Breast epithelium (tissue), 4 donors: ENCODE measurements around the gene RASD2. TPM values are rescaled to one million over a fixed set of nuclear protein-coding genes. Genes with fewer than 3 reads are reported as not detected.

Experiments
- DNase-seq, 2 donors: peaks; one replicate each; pipeline ENCODE4 v3.0.0-alpha.2; 2019; ENCODE audit warnings: low spot score in 2 of 2
- H3K27ac ChIP-seq, 2 donors: fragments of 200-600 bp; sonication (generic) in 1 of 2; one replicate each; pipeline ENCODE4 v1.5.1; 2016 to 2019; ENCODE audit warnings: mild to moderate bottlenecking in 1 of 2
- H3K27me3 ChIP-seq, 2 donors: fragments of 200-600 bp; sonication (generic) in 1 of 2; one replicate each; pipeline versions ENCODE4 v1.5.1 to v1.6.0; 2017 to 2019; ENCODE audit warnings: control low read depth in 1 of 2, mild to moderate bottlenecking in 1 of 2
- H3K36me3 ChIP-seq: fragments of 200-600 bp; one replicate; pipeline ENCODE4 v1.5.1; 2019
- H3K4me1 ChIP-seq, 2 donors: fragments of 200-600 bp; sonication (generic); one replicate each; pipeline ENCODE4 v1.5.1; 2016 to 2019; ENCODE audit warnings: control low read depth in 1 of 2
- H3K4me3 ChIP-seq, 3 donors: fragments of 200-600 bp; sonication (generic); 1 replicate in 2 of 3; 2 replicates in 1 of 3; pipeline ENCODE4 v1.5.1; 2016 to 2019; ENCODE audit warnings: mild to moderate bottlenecking in 3 of 3, moderate library complexity in 2 of 3
- H3K9me3 ChIP-seq, 2 donors: fragments of 200-600 bp; sonication (generic) in 1 of 2; one replicate each; pipeline ENCODE4 v1.5.1; 2016 to 2019; ENCODE audit warnings: control low read depth in 1 of 2
- CTCF ChIP-seq, 3 donors: fragments of 450-650 bp; IDR thresholded peaks; one replicate each; pipeline ENCODE4 v1.5.1; 2016 to 2017; ENCODE audit warnings: antibody characterized with exemption in 3 of 3, mild to moderate bottlenecking in 3 of 3, moderate library complexity in 3 of 3
- POLR2A ChIP-seq: fragments of 450-650 bp; IDR thresholded peaks from one replicate; pipeline ENCODE4 v1.6.1; 2016; ENCODE audit warnings: antibody characterized with exemption, mild to moderate bottlenecking, moderate library complexity
- POLR2AphosphoS5 ChIP-seq, 3 donors: sonication (generic); formaldehyde crosslinking; IDR thresholded peaks; one replicate each; pipeline ENCODE4 v1.6.1; 2017; ENCODE audit warnings: antibody characterized with exemption in 3 of 3
- intact Hi-C: fragments of 100-400 bp; cut with DNase I; formaldehyde crosslinking; loops from one replicate; pipeline ENCODE4 v1.15.1; 2023; ENCODE audit warnings: low total_unique reads
- total RNA-seq, 3 donors: library from RNA; depleted of rRNA; stranded (reverse); fragments of >200 nt; gene quantifications; one replicate each; pipeline ENCODE4 v1.1.0, GENCODE V29; 2016

The RASD2 gene
- total RNA-seq, 3 donors from 2014 or later, result 0.16 to 1.3 (median 0.88) TPM

- Histone ChIP-seq H3K4me1 (no peaks in the 10 kb centered on the region), H3K9me3 (no peaks in the 10 kb centered on the region), H3K36me3 (no peaks in the 10 kb centered on the region), H3K27me3 (no peaks in the 10 kb centered on the region), H3K4me3 (no peak overlapping the region), H3K27ac (no peak overlapping the region)
- no peak for DNase-seq
- TF ChIP-seq CTCF (IDR thresholded peaks at IDR 0.05) (no peak), POLR2AphosphoS5 (IDR thresholded peaks at IDR 0.05) (no peak), POLR2A (no peak)
- intact Hi-C loops, result no loop called here
Observed at GRCh38 chr22:35552196-35552842, 11.7 kb downstream of the RASD2 start.

GRCh38 chr22:35552846-35553245, 12.2 kb downstream of the RASD2 start:
- Histone ChIP-seq H3K27me3 (no peaks in the 10 kb centered on the region), H3K27ac (no peak overlapping the region), H3K4me1 (no peaks in the 10 kb centered on the region), H3K4me3 (no peak overlapping the region), H3K36me3 (no peaks in the 10 kb centered on the region), H3K9me3 (no peaks in the 10 kb centered on the region)
- intact Hi-C loops, result no loop called here
- no peak for TF ChIP-seq POLR2AphosphoS5 (IDR thresholded peaks at IDR 0.05)
- TF ChIP-seq POLR2A, result no peak
- no peak for TF ChIP-seq CTCF (IDR thresholded peaks at IDR 0.05)
- no peak for DNase-seq

DNA sequence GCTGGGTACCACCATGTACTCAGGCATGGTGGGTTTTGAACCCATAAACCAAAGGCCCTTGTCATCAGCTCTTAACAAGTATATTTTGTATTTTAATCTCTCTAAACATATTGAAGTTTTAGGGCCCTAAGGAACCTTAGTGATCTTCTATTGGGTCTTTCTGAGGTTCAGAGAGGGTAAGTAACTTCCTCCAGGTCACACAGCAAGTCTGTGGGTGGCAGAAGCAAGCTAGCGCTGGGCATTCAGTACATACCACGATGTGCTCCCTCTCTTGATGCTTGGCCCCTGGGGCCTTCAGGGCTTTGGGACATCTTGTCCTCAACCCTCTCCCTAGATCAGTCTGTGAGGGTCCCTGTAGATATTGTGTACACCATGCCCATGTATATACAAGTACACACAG, 12.7 kb downstream of the RASD2 start:
- Histone ChIP-seq H3K36me3 (no peaks in the 10 kb centered on the region), H3K9me3 (no peaks in the 10 kb centered on the region), H3K27ac (no peak overlapping the region), H3K4me1 (no peaks in the 10 kb centered on the region), H3K4me3 (no peak overlapping the region), H3K27me3 (no peaks in the 10 kb centered on the region)
- intact Hi-C loops, result no loop called here
- DNase-seq, result no peak
- TF ChIP-seq POLR2A (no peak), CTCF (IDR thresholded peaks at IDR 0.05) (no peak), POLR2AphosphoS5 (IDR thresholded peaks at IDR 0.05) (no peak)

GRCh38 chr22:35554297-35554845, 13.7 kb downstream of the RASD2 start:
- Histone ChIP-seq H3K36me3 (no peaks in the 10 kb centered on the region), H3K4me1 (no peaks in the 10 kb centered on the region), H3K27me3 (no peaks in the 10 kb centered on the region), H3K4me3 (no peak overlapping the region), H3K9me3 (no peaks in the 10 kb centered on the region), H3K27ac (no peak overlapping the region)
- no peak for DNase-seq
- TF ChIP-seq POLR2A (no peak), POLR2AphosphoS5 (IDR thresholded peaks at IDR 0.05) (no peak), CTCF (IDR thresholded peaks at IDR 0.05) (no peak)
- intact Hi-C loops, result no loop called here

DNA sequence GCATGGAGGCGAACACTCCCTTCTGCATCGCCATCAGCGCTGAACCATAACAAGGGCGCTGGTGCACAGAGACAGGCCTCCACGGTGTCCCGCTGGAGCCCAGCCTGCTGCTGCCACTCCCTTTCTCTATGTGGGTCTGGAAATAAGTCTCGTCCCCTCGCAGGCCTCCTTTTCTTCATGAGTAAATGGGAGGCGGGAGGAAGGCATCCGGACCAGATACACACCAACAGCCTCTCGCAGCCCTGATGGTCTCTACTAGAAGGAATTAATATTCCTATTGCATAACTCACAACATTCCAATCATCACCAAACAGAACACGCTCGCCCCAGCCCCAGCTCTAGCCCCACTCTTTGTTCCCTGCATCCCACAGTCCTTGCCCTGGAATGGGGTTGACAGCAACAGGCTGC, 14.9 kb downstream of the RASD2 start:
- Histone ChIP-seq H3K9me3 (no peaks in the 10 kb centered on the region), H3K27me3 (no peaks in the 10 kb centered on the region), H3K4me3 (no peak overlapping the region), H3K36me3 (no peaks in the 10 kb centered on the region), H3K27ac (no peak overlapping the region), H3K4me1 (no peaks in the 10 kb centered on the region)
- intact Hi-C loops, result no loop called here
- DNase-seq, result no peak
- TF ChIP-seq POLR2AphosphoS5 (IDR thresholded peaks at IDR 0.05) (no peak), CTCF (IDR thresholded peaks at IDR 0.05) (no peak), POLR2A (no peak)
